ENCODE measurements around the gene SIL1.

DNA sequence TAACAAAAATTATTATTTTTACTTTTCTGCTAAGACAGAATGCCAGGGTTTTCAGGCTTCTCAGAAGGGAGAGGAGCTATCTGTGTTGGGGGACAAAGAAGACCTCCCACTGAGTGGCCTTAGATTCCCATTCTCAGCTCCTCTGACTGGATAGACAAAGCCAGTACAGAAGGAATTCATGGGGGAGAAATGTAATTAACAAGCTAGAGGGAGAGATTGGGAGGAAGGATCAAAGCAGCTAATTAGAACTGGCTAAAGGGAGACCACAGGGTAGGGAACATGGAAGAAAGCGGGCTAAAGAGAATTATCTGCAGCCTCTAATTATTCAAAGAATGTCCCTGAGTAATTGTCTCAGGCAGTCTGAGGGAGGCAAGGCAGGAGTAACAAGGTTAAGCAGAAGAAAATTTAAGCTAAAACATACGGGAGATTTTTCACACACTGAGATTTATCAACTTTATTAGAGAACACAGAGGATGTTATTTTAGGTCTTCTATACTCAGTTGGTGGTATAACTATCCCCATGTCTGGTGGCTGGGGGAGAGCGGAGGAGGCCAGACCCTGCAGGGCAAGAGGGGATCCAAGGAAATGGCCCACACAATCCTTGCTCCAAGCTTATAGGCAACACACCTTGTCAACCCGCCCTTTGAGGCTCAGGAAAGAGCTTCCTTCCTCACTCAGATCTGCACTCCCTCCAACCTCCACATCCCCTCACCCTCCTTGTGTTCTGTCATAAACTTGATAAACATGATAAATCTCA, 235.4 kb downstream of the SIL1 start:
- TF ChIP-seq SIX5 (IDR thresholded peaks at IDR 0.05; ENCODE audit: low read depth, low read length) (no peak), GABPA (IDR thresholded peaks at IDR 0.05; ENCODE audit: borderline replicate concordance, insufficient read depth, low read length) (no peak), RAD21 (IDR thresholded peaks at IDR 0.05 in 1 of 2, conservative IDR thresholded peaks at IDR 0.05 in 1 of 2; ENCODE audit: low read depth in 2 of 2, low read length in 2 of 2) (no peak; a peak in 1 of 4 replicates), EZH2 (IDR thresholded peaks at IDR 0.05; ENCODE audit: low read depth, low read length, severe bottlenecking) (no peak), ASH2L (IDR thresholded peaks at IDR 0.05; ENCODE audit: low read length) (no peak), JUND (IDR thresholded peaks at IDR 0.05; ENCODE audit: low read length) (no peak), YY1 (IDR thresholded peaks at IDR 0.05; ENCODE audit: low read depth, low read length) (no peak), POLR2A (IDR thresholded peaks at IDR 0.05; ENCODE audit: control extremely low read depth in 1 of 2, low read depth in 2 of 2, low read length in 2 of 2) (no peak), POLR2AphosphoS5 (IDR thresholded peaks at IDR 0.05; ENCODE audit: low read depth, low read length) (no peak)
- TF ChIP-seq, protein P1, sequence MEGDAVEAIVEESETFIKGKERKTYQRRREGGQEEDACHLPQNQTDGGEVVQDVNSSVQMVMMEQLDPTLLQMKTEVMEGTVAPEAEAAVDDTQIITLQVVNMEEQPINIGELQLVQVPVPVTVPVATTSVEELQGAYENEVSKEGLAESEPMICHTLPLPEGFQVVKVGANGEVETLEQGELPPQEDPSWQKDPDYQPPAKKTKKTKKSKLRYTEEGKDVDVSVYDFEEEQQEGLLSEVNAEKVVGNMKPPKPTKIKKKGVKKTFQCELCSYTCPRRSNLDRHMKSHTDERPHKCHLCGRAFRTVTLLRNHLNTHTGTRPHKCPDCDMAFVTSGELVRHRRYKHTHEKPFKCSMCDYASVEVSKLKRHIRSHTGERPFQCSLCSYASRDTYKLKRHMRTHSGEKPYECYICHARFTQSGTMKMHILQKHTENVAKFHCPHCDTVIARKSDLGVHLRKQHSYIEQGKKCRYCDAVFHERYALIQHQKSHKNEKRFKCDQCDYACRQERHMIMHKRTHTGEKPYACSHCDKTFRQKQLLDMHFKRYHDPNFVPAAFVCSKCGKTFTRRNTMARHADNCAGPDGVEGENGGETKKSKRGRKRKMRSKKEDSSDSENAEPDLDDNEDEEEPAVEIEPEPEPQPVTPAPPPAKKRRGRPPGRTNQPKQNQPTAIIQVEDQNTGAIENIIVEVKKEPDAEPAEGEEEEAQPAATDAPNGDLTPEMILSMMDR (IDR thresholded peaks at IDR 0.05; ENCODE audit: control extremely low read depth in 1 of 3, insufficient read depth in 1 of 3, low read depth in 1 of 3, low read length in 3 of 3) = no peak
